ENCODE results near the gene ZNF165. TPM values are rescaled to one million over a fixed set of nuclear protein-coding genes. Genes with fewer than 3 reads are reported as not detected.
A peak's percentile ranks its signal among the peaks of the same experiment; 100 is the strongest.

ZNF165 gene
- total RNA-seq, 2 experiments from 2014 or later: 2.6 to 3.1 TPM

- ChIA-PET POLR2A (interaction anchor here (0.6 to 4.5 kb wide), 9 partner anchors 9 to 979 kb away, joined by 3 to 64 read pairs (median 4); partner anchors contain the start of gene ZKSCAN8), CTCF (ENCODE audit: unreplicated experiment) (no interaction called here)
- Histone ChIP-seq H3K4me3 (ENCODE audit: low read depth, low read length, poor library complexity, severe bottlenecking) (peak within 1 kb of the TSS; percentile 73), H3K79me2 (ENCODE audit: insufficient read depth, low read depth, low read length) (peaks cover 64% of the 10 kb centered on the region), H3K9me3 (ENCODE audit: low read length) (no peaks in the 10 kb centered on the region), H3K9me2 (ENCODE audit: insufficient read depth, low read length) (no peaks in the 10 kb centered on the region), H4K20me1 (ENCODE audit: insufficient read depth, low read length) (peaks cover 5% of the 10 kb centered on the region; the same call in 1 of the 2 replicates), H3K4me1 (ENCODE audit: insufficient read depth, low read length, poor library complexity, severe bottlenecking) (peaks cover 36% of the 10 kb centered on the region), H3K27ac (ENCODE audit: low read depth, low read length, poor library complexity, severe bottlenecking) (peak within 1 kb of the TSS; percentile 48), H2AFZ (ENCODE audit: low read length) (peak within 1 kb of the TSS; percentile 93), H3K36me3 (ENCODE audit: insufficient read depth, low read length) (peaks cover 84% of the 10 kb centered on the region), H3K4me2 (ENCODE audit: low read length) (peak within 1 kb of the TSS; percentile 90)
- intact Hi-C loops (cut with micrococcal nuclease; ENCODE audit: unreplicated experiment): loop anchor here (1.0 to 2.0 kb wide), 3 partner anchors 12 to 20 kb away; partner anchors contain the start of gene ZKSCAN8
- TF ChIP-seq CTCF (conservative IDR thresholded peaks at IDR 0.05; ENCODE audit: low read length) (no peak), EZH2phosphoT487 (IDR thresholded peaks at IDR 0.05; ENCODE audit: borderline replicate concordance, low read depth, low read length) (no peak)
- no TSS peak for BruUV-seq (replicated peaks)
- peak; percentile 85 for DNase-seq (ENCODE audit: low spot score)
Measured at GRCh38 chr6:28124350-28124970, 44.1 kb downstream of the ZNF165 start, which contains the start of gene ZSCAN16. TSS of gene ZSCAN16 (plus strand) at chr6:28124609. CDS start at chr6:28125444, 835 bp downstream.

GRCh38 chr6:28124971-28125353, 44.6 kb downstream of the ZNF165 start:
- ChIA-PET CTCF (ENCODE audit: unreplicated experiment) (no interaction called here), POLR2A (interaction anchor here (0.6 to 4.5 kb wide), 9 partner anchors 9 to 980 kb away, joined by 3 to 64 read pairs (median 4); partner anchors contain the start of gene ZKSCAN8)
- H3K9me2 ChIP-seq (ENCODE audit: insufficient read depth, low read length): no peaks in the 10 kb centered on the region
- peaks cover 69% of the 10 kb centered on the region for H3K79me2 ChIP-seq (ENCODE audit: insufficient read depth, low read depth, low read length)
- H3K4me3 ChIP-seq (ENCODE audit: low read depth, low read length, poor library complexity, severe bottlenecking): peak overlapping the region; percentile 73
- peak overlapping the region; percentile 48 for H3K27ac ChIP-seq (ENCODE audit: low read depth, low read length, poor library complexity, severe bottlenecking)
- intact Hi-C loops (cut with micrococcal nuclease; ENCODE audit: unreplicated experiment): loop anchor here (1.0 to 2.0 kb wide), 3 partner anchors 11 to 20 kb away; partner anchors contain the start of gene ZKSCAN8
- H3K4me1 ChIP-seq (ENCODE audit: insufficient read depth, low read length, poor library complexity, severe bottlenecking): peaks cover 36% of the 10 kb centered on the region
- no peaks in the 10 kb centered on the region for H3K9me3 ChIP-seq (ENCODE audit: low read length)
- H3K36me3 ChIP-seq (ENCODE audit: insufficient read depth, low read length): peaks cover 84% of the 10 kb centered on the region
- no peak for TF ChIP-seq EZH2phosphoT487 (IDR thresholded peaks at IDR 0.05; ENCODE audit: borderline replicate concordance, low read depth, low read length)
- no peak for TF ChIP-seq CTCF (conservative IDR thresholded peaks at IDR 0.05; ENCODE audit: low read length)
- peak; percentile 10 for DNase-seq (ENCODE audit: low spot score)
- H2AFZ ChIP-seq (ENCODE audit: low read length): peak overlapping the region; percentile 93; the same call in 1 of the 2 replicates
- BruUV-seq (replicated peaks): TSS peak; percentile 71
- peak overlapping the region; percentile 90 for H3K4me2 ChIP-seq (ENCODE audit: low read length)
- peaks cover 5% of the 10 kb centered on the region; the same call in 1 of the 2 replicates for H4K20me1 ChIP-seq (ENCODE audit: insufficient read depth, low read length)

Data from OCI-LY7 (cell line).